GM21786 (cell line): ENCODE measurements around the gene VTI1A.

Experiments used
- ATAC-seq: cut with Tn5 transposase; IDR thresholded peaks from one replicate; pipeline ENCODE4 v1.9.1; 2021; ENCODE audit not compliant: unreplicated experiment

VTI1A gene

GRCh38 chr10:112775892-112776674, 329.1 kb downstream of the VTI1A start:
- no peak for ATAC-seq

GRCh38 chr10:112778579-112778978, 331.6 kb downstream of the VTI1A start:
- ATAC-seq, result no peak

GRCh38 chr10:112779025-112779770, 332.2 kb downstream of the VTI1A start:
- no peak for ATAC-seq

GRCh38 chr10:112782200-112782907, 335.3 kb downstream of the VTI1A start:
- no peak for ATAC-seq

- no peak for ATAC-seq
Observed at GRCh38 chr10:112783351-112784021, 336.5 kb downstream of the VTI1A start.

GRCh38 chr10:112784022-112784461, 337.0 kb downstream of the VTI1A start:
- ATAC-seq, result no peak

GRCh38 chr10:112785089-112785488, 338.1 kb downstream of the VTI1A start:
- ATAC-seq, result no peak

- no peak for ATAC-seq
Observed at GRCh38 chr10:112789248-112789647, 342.2 kb downstream of the VTI1A start.

GRCh38 chr10:112790030-112790429, 343.0 kb downstream of the VTI1A start:
- ATAC-seq, result no peak

GRCh38 chr10:112790921-112791320, 343.9 kb downstream of the VTI1A start:
- ATAC-seq, result no peak

GRCh38 chr10:112791447-112791846, 344.4 kb downstream of the VTI1A start:
- ATAC-seq, result no peak

GRCh38 chr10:112792487-112793201, 345.6 kb downstream of the VTI1A start:
- ATAC-seq, result no peak

- no peak for ATAC-seq
Observed at GRCh38 chr10:112793202-112793921, 346.3 kb downstream of the VTI1A start.

GRCh38 chr10:112794201-112794600, 347.2 kb downstream of the VTI1A start:
- no peak for ATAC-seq

GRCh38 chr10:112795067-112795466, 348.1 kb downstream of the VTI1A start:
- ATAC-seq, result no peak

GRCh38 chr10:112797197-112797596, 350.2 kb downstream of the VTI1A start:
- ATAC-seq, result no peak

- no peak for ATAC-seq
Observed at GRCh38 chr10:112797855-112798254, 350.8 kb downstream of the VTI1A start.

- ATAC-seq, result no peak
Observed at GRCh38 chr10:112799038-112799437, 352.0 kb downstream of the VTI1A start.

GRCh38 chr10:112799726-112800510, 352.9 kb downstream of the VTI1A start:
- ATAC-seq, result no peak
